Measurements from ENCODE around the gene DAPK1. TPM values are rescaled to one million over a fixed set of nuclear protein-coding genes. Genes with fewer than 3 reads are reported as not detected.

Gene DAPK1
- total and polyA plus RNA-seq, 7 donors, result 0.66 to 8.4 (median 2.2) TPM

DNA sequence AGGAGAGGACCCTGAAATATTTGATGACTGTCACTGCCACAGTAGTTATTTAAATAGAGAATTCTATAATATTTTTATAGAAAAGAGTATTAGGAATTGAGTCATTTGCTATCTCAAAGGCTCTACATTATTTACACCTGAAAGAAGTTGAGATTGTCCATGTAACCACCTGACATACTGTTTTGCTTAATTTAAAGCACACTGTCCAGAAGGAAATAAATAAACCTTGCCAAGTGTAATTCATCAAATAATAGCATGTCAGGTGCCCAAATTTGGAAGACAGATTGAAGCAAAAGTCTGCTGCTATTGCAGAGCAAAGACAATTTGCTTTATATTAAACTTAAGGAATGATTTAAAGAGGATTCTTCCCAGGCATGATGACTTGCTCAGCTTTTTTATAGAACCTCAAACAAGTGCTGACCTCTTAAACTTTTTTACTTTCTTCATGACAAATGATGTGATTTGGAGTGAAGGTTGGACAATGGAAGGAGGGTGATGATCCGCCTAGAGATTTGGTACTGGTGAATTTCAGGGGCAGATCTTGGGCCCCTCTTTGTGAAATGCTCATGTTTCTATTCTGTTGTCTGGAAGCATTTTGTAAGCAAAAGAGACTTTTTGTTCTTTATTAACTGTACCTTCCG lies 65.0 kb downstream of the DAPK1 start:
- intact Hi-C loops (cut with DNase I), result no loop called here
- Histone ChIP-seq H3K36me3 (ENCODE audit: insufficient read depth in 1 of 2, low read depth in 1 of 2) (no peaks in the 10 kb centered on the region), H3K4me3 (no peak overlapping the region), H3K27me3 (ENCODE audit: insufficient read depth in 3 of 3, low read length in 2 of 3) (no peaks in the 10 kb centered on the region), H3K27ac (no peak overlapping the region), H3K4me1 (no peaks in the 10 kb centered on the region), H3K9me3 (no peaks in the 10 kb centered on the region)
- 76 to 98% (median 96%) methylated on average over 2 of the region's 2 CpGs for whole genome bisulfite sequencing, 3 donors
- TF ChIP-seq, protein P1, sequence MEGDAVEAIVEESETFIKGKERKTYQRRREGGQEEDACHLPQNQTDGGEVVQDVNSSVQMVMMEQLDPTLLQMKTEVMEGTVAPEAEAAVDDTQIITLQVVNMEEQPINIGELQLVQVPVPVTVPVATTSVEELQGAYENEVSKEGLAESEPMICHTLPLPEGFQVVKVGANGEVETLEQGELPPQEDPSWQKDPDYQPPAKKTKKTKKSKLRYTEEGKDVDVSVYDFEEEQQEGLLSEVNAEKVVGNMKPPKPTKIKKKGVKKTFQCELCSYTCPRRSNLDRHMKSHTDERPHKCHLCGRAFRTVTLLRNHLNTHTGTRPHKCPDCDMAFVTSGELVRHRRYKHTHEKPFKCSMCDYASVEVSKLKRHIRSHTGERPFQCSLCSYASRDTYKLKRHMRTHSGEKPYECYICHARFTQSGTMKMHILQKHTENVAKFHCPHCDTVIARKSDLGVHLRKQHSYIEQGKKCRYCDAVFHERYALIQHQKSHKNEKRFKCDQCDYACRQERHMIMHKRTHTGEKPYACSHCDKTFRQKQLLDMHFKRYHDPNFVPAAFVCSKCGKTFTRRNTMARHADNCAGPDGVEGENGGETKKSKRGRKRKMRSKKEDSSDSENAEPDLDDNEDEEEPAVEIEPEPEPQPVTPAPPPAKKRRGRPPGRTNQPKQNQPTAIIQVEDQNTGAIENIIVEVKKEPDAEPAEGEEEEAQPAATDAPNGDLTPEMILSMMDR (IDR thresholded peaks at IDR 0.05), result no peak
- no peak for ATAC-seq
- no peak for DNase-seq

DNA sequence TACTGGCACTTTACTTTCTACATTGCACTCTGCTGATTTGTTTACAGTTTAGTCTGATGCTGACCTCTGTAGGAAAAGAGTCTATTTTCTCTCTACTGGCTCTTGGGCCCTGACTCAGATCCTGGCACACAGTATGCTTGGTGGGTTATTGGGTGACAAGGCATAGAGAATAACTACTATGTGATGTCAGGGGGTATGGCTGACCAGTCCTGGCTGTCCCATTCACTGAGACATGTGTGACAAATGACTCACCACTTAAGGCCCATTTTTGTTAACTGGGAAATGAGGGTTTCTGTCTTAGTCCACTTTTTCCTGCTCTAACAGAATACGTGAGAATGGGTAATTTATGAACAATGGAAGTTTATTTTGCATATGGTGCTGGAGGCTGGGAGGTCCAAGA lies 66.4 kb downstream of the DAPK1 start:
- H3K4me3 ChIP-seq, result no peak overlapping the region
- no peaks in the 10 kb centered on the region for H3K27me3 ChIP-seq (ENCODE audit: insufficient read depth in 3 of 3, low read length in 2 of 3)
- TF ChIP-seq, protein P1 (IDR thresholded peaks at IDR 0.05), result no peak
- intact Hi-C loops (cut with DNase I), result no loop called here
- no peaks in the 10 kb centered on the region for H3K36me3 ChIP-seq (ENCODE audit: insufficient read depth in 1 of 2, low read depth in 1 of 2)
- H3K4me1 ChIP-seq, result no peaks in the 10 kb centered on the region
- H3K27ac ChIP-seq, result no peak overlapping the region
- ATAC-seq (no peak), DNase-seq (no peak)
- WGBS, 3 donors, result 81 to 96% (median 96%) methylated on average over 1 of the region's 1 CpG
- no peaks in the 10 kb centered on the region for H3K9me3 ChIP-seq

DNA sequence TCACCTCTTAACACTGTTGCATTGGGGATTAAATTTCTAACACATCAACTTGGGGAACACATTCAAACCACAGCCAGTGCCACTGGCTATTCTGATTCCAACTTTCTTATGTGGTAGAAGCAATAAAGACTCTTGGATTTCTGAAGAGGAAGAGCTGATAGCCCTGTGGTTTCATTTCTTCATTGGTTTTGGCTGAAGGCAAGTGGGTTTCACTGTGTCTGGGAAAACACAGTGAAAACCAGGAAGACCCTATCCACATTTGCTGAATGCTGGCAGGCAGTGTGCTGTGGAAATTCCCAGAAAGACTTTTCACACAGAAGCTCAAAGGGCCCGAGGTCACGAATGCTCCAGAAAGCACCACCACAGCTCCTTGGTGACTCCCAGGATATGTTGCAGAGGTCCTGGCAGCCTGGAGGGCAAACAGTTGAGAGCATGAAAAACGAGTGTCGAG lies 67.1 kb downstream of the DAPK1 start:
- no peaks in the 10 kb centered on the region for H3K27me3 ChIP-seq (ENCODE audit: insufficient read depth in 3 of 3, low read length in 2 of 3)
- TF ChIP-seq, protein P1 (IDR thresholded peaks at IDR 0.05), result no peak
- intact Hi-C loops (cut with DNase I), result no loop called here
- DNase-seq (no peak), ATAC-seq (no peak)
- WGBS, 3 donors, result 63 to 82% (median 66%) methylated on average over 4 of the region's 4 CpGs
- peaks cover 6% of the 10 kb centered on the region for H3K4me1 ChIP-seq
- no peak overlapping the region for H3K4me3 ChIP-seq
- H3K36me3 ChIP-seq (ENCODE audit: insufficient read depth in 1 of 2, low read depth in 1 of 2), result no peaks in the 10 kb centered on the region
- H3K9me3 ChIP-seq, result no peaks in the 10 kb centered on the region
- no peak overlapping the region for H3K27ac ChIP-seq

DNA sequence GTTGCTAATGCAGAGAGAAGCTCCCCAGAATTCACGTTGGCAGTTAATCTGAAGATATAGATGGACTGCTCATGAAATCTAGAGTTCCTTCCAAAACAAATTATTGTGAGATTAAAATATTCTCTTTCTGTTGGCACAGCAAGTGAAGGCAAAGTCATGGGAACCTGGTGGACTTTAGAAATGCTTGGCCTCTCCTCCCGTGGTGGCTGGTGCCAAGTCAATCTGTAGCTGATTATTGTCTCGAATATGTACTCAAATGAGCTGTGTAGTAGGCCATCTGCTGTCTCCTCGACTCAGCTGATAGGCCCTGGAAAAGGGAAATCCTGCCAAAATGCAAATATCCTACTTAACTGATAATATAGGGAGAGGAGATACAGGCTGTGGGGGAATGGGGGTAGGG lies 69.3 kb downstream of the DAPK1 start:
- ATAC-seq, result no peak
- 51 to 60% (median 55%) methylated on average over 4 of the region's 4 CpGs for WGBS, 3 donors
- H3K27ac ChIP-seq, result no peak overlapping the region

More for the DNA sequence above, 69.3 kb downstream of the DAPK1 start:
- DNase-seq, result no peak
- H3K9me3 ChIP-seq, result no peaks in the 10 kb centered on the region
- intact Hi-C loops (cut with DNase I), result no loop called here
- TF ChIP-seq, protein P1 (IDR thresholded peaks at IDR 0.05), result no peak
- H3K4me3 ChIP-seq, result no peak overlapping the region
- no peaks in the 10 kb centered on the region for H3K36me3 ChIP-seq (ENCODE audit: insufficient read depth in 1 of 2, low read depth in 1 of 2)
- peaks cover 6% of the 10 kb centered on the region for H3K4me1 ChIP-seq
- no peaks in the 10 kb centered on the region for H3K27me3 ChIP-seq (ENCODE audit: insufficient read depth in 3 of 3, low read length in 2 of 3)
